Bronchial epithelial cell (primary cell): ENCODE data around the gene SLC29A2. TPM values are rescaled to one million over a fixed set of nuclear protein-coding genes. Genes with fewer than 3 reads are reported as not detected.

ENCODE experiments used
- DNase-seq: peaks from one replicate; pipeline ENCODE4 v3.0.0-alpha.2; 2010; ENCODE audit warnings: low read depth
- FAIRE-seq: peaks from 2 replicates; lab custom pipeline; 2011; peaks lifted over from hg19 to GRCh38; lab: Jason Lieb, UNC
- H3K27me3 ChIP-seq: 2 replicates; pipeline ENCODE4 v1.5.1; 2011; ENCODE audit warnings: low read length; ENCODE audit not compliant: control insufficient read depth, insufficient read depth
- H3K36me3 ChIP-seq: 2 replicates; pipeline ENCODE4 v1.5.1; 2011; ENCODE audit warnings: low read length; ENCODE audit not compliant: control insufficient read depth, insufficient read depth
- H3K4me3 ChIP-seq: 2 replicates; pipeline ENCODE4 v1.5.1; 2011; ENCODE audit warnings: mild to moderate bottlenecking, low read depth, low read length, control low read depth
- total RNA-seq: library from RNA; depleted of rRNA; stranded (reverse); fragments of >200 nt; gene quantifications from 2 replicates; pipeline ENCODE4 v1.2.1, GENCODE V29; 2014
- TF ChIP-seq, protein P1 (sequence below): IDR thresholded peaks from 2 replicates; pipeline ENCODE4 v1.5.1; 2011; ENCODE audit warnings: mild to moderate bottlenecking, moderate library complexity, low read length, control low read depth, inconsistent platforms; ENCODE audit not compliant: insufficient read depth, severe bottlenecking

Gene SLC29A2
- total RNA-seq, 1 donor from 2014 or later, result 2.1 TPM

DNA sequence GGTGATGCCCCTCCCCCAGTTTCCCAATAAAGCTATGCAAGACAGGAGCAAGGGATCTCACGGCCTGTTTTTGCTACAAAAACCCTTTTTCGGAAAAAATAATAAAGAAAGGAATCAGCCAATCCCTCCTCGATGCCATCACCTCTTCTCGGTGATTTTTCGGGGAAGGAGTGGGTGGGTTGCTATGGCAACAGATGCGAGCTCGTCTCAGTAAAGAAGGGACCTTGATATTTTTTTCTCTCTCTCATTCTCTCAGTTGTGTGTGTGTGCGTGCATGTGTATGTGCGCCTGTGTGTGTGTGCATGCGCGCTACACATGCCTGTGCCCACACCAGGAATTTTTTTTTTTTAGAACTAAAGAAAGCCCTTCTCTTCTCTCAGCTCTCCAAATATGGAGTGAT lies 45.4 kb upstream of the SLC29A2 start:
- no peaks in the 10 kb centered on the region for H3K36me3 ChIP-seq
- peaks cover 18% of the 10 kb centered on the region for H3K27me3 ChIP-seq
- DNase-seq (no peak), FAIRE-seq (no peak)
- no peak overlapping the region for H3K4me3 ChIP-seq
- TF ChIP-seq, protein P1, sequence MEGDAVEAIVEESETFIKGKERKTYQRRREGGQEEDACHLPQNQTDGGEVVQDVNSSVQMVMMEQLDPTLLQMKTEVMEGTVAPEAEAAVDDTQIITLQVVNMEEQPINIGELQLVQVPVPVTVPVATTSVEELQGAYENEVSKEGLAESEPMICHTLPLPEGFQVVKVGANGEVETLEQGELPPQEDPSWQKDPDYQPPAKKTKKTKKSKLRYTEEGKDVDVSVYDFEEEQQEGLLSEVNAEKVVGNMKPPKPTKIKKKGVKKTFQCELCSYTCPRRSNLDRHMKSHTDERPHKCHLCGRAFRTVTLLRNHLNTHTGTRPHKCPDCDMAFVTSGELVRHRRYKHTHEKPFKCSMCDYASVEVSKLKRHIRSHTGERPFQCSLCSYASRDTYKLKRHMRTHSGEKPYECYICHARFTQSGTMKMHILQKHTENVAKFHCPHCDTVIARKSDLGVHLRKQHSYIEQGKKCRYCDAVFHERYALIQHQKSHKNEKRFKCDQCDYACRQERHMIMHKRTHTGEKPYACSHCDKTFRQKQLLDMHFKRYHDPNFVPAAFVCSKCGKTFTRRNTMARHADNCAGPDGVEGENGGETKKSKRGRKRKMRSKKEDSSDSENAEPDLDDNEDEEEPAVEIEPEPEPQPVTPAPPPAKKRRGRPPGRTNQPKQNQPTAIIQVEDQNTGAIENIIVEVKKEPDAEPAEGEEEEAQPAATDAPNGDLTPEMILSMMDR, result no peak

DNA sequence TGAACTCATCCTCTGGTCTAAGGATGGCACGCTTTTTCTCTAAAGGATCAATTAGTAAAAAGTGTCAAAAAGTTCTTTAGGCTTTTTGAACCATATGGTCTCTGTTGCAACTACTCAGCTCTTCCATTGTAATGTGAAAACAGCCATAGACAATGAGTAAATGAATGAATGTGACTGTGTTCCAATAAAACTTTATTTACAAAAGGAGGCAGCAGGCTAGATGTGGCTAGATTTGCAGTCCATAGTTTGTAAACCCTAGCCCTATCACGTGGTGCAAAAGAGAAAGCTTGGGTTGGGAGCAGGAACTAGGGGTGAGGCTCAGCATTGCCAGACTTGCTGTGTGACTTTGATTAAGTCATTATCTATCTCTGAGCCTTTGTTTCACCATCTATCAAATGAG lies 43.9 kb upstream of the SLC29A2 start:
- Histone ChIP-seq H3K4me3 (no peak overlapping the region), H3K27me3 (peaks cover 20% of the 10 kb centered on the region), H3K36me3 (no peaks in the 10 kb centered on the region)
- no peak for FAIRE-seq
- TF ChIP-seq, protein P1, result no peak
- DNase-seq, result no peak

- Histone ChIP-seq H3K27me3 (peaks cover 16% of the 10 kb centered on the region), H3K4me3 (no peak overlapping the region), H3K36me3 (no peaks in the 10 kb centered on the region)
- DNase-seq (no peak), FAIRE-seq (no peak)
- TF ChIP-seq, protein P1, result no peak
These were observed 42.8 kb upstream of the SLC29A2 start for GRCh38 chr11:66414120-66414934.

DNA sequence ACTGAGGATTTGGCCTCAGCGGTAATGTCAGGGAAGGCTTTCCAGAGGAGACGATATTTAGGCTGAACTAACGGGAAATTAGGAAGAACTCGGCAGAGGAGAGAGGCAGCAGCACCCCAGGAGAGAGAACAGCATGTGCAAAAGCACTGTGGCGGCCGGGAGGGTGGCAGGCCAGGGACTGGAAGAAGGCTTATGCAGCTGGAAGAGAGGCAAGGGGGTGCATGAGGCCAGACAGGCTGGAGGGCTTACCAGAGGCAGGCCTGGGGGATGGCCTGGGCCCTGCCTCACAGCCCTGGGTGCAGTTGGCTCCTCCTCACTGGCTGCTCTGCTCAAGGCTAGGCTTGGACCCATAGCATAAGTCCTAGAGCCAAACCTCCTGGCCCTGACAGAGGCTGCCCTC lies 41.6 kb upstream of the SLC29A2 start:
- H3K36me3 ChIP-seq, result no peaks in the 10 kb centered on the region
- H3K27me3 ChIP-seq, result peaks cover 12% of the 10 kb centered on the region
- FAIRE-seq, result no peak

DNA sequence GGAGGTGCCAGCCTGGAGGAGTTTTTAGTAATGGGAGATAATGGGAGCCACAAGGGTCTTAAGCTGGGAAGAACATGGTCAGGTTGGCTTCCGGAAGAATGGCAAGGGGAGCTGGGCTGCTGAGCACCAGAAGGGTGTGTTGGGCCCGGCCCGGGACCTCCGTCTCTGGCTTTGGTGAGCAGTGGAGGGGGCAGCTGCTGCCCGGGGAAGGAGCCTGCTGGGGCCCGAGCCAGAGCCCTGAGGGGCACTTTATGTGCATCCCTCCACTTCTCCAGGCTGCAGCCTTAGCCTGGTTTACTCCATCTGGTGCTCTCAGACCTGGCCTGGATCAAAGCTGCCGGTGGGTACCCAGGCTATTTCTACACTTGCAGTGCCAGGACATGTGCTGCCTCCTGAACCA lies 40.5 kb upstream of the SLC29A2 start:
- peaks cover 15% of the 10 kb centered on the region for H3K27me3 ChIP-seq

More for the DNA sequence above, 41.6 kb upstream of the SLC29A2 start:
- no peak for DNase-seq
- TF ChIP-seq, protein P1, result no peak
- no peak overlapping the region for H3K4me3 ChIP-seq

More for the DNA sequence above, 40.5 kb upstream of the SLC29A2 start:
- FAIRE-seq, result no peak
- no peak for DNase-seq
- TF ChIP-seq, protein P1, result no peak
- Histone ChIP-seq H3K4me3 (no peak overlapping the region), H3K36me3 (no peaks in the 10 kb centered on the region)
